K562 (cell line): Measurements from ENCODE around the gene LRRC7. TPM values are rescaled to one million over a fixed set of nuclear protein-coding genes. Genes with fewer than 3 reads are reported as not detected.

ENCODE experiments used
- ATAC-seq: fragments of 200-7000 bp; cut with Tn5 transposase; 3 replicates; pipeline ENCODE4 v1.9.1; 2020; ENCODE audit warnings: moderate library complexity
- BruUV-seq: library from RNA; stranded (reverse); fragments of 400-500 nt; replicated peaks from 2 replicates; lab custom pipeline; 2021; lab: Mats Ljungman, UMichigan
- CTCF ChIA-PET: fragments of 300-600 bp; formaldehyde crosslinking; extraction: SDS; loops from one replicate; lab custom pipeline; 2021; ENCODE audit warnings: low intra/inter-chr PET ratio; lab: Yijun Ruan, JAX
- POLR2A ChIA-PET: fragments of 300-600, 350-650 bp; sonication (Branson Sonifier 250); formaldehyde crosslinking; extraction: SDS; loops from one replicate; lab custom pipeline; 2021; ENCODE audit warnings: antibody characterized with exemption, inconsistent platforms; lab: Yijun Ruan, JAX
- DNase-seq, 4 experiments: peaks; one replicate each; pipeline versions ENCODE4 v3.0.0 to v3.0.0-alpha.2; 2011 to 2018; ENCODE audit warnings: low spot score in 3 of 4, mixed read lengths in 3 of 4; ENCODE audit errors: extremely low read depth in 1 of 4
- FAIRE-seq: peaks from 2 replicates; lab custom pipeline; 2011; peaks lifted over from hg19 to GRCh38; lab: Jason Lieb, UNC
- H2AFZ ChIP-seq: 2 replicates; pipeline ENCODE4 v1.6.0; 2011; ENCODE audit warnings: low read depth, low read length, control low read depth, inconsistent platforms
- H3K27ac ChIP-seq: fragments of 200-600 bp; 3 replicates; pipeline ENCODE4 v1.8.0; 2011; ENCODE audit warnings: low read depth, mild to moderate bottlenecking, control low read depth, inconsistent platforms, low read length, moderate library complexity, mixed read lengths; ENCODE audit errors: extremely low read depth
- H3K27me3 ChIP-seq, 2 experiments: fragments of 300-600 bp in 1 of 2; 2 replicates in 1 of 2; 3 replicates in 1 of 2; pipeline versions ENCODE4 v1.6.0 to v1.8.0; 2011; ENCODE audit warnings: inconsistent platforms in 2 of 2, low read length in 2 of 2, mild to moderate bottlenecking in 1 of 2, mixed read lengths in 1 of 2, moderate library complexity in 1 of 2; ENCODE audit not compliant: control insufficient read depth in 2 of 2, insufficient read depth in 2 of 2
- H3K36me3 ChIP-seq: fragments of 300-600 bp; 3 replicates; pipeline ENCODE4 v1.8.0; 2011; ENCODE audit warnings: mild to moderate bottlenecking, low read length, inconsistent platforms; ENCODE audit not compliant: control insufficient read depth, insufficient read depth
- H3K4me1 ChIP-seq, 2 experiments: fragments of 200-600 bp in 1 of 2; replicated peaks in 1 of 2; 2 replicates in 1 of 2; 3 replicates in 1 of 2; pipeline versions ENCODE4 v1.5.1 to v1.8.0; 2011; ENCODE audit warnings: inconsistent platforms in 2 of 2, low read length in 2 of 2, mild to moderate bottlenecking in 1 of 2, mixed read lengths in 1 of 2, moderate library complexity in 1 of 2; ENCODE audit not compliant: control insufficient read depth in 2 of 2, insufficient read depth in 2 of 2
- H3K4me2 ChIP-seq: 2 replicates; pipeline ENCODE4 v1.6.1; 2011; ENCODE audit warnings: low read length, control low read depth, inconsistent platforms, mixed read lengths; ENCODE audit not compliant: insufficient read depth
- H3K4me3 ChIP-seq: fragments of 200-600 bp; sonication (generic), shearing (Covaris generic); 2 replicates; pipeline ENCODE4 v1.5.1; 2016; ENCODE audit warnings: control low read depth, inconsistent platforms
- H3K79me2 ChIP-seq: fragments of 200-600 bp; 3 replicates; pipeline ENCODE4 v1.8.0; 2011; ENCODE audit warnings: low read length, inconsistent platforms; ENCODE audit not compliant: control insufficient read depth, insufficient read depth
- H3K9ac ChIP-seq, 2 experiments: 2 replicates each; pipeline versions ENCODE4 v1.6.0 to v1.6.1; 2011; ENCODE audit warnings: low read depth in 2 of 2, low read length in 2 of 2, control low read depth in 1 of 2, inconsistent platforms in 1 of 2, mild to moderate bottlenecking in 1 of 2, mixed read lengths in 1 of 2; ENCODE audit not compliant: insufficient read depth in 1 of 2
- H3K9me1 ChIP-seq: one replicate; pipeline ENCODE4 v1.6.0; 2011; ENCODE audit warnings: inconsistent platforms, mild to moderate bottlenecking, low read length, moderate library complexity; ENCODE audit not compliant: control insufficient read depth, insufficient read depth
- H3K9me3 ChIP-seq: replicated peaks from 2 replicates; pipeline ENCODE4 v1.5.1; 2011; ENCODE audit warnings: low read depth, low read length, inconsistent platforms; ENCODE audit not compliant: control insufficient read depth, insufficient read depth
- H4K20me1 ChIP-seq: replicated peaks from 2 replicates; pipeline ENCODE4 v1.6.1; 2011; ENCODE audit warnings: low read length, inconsistent platforms, mixed read lengths; ENCODE audit not compliant: control insufficient read depth, insufficient read depth
- DEAF1 ChIP-seq: fragments of 450-650 bp; formaldehyde crosslinking; IDR thresholded peaks from 2 replicates; pipeline ENCODE4 v1.4.0; 2020; ENCODE audit warnings: mild to moderate bottlenecking, moderate library complexity
- FOXA3 ChIP-seq, 2 experiments: fragments of 450-650 bp in 1 of 2; sonication (generic) in 1 of 2; formaldehyde crosslinking; IDR thresholded peaks in 1 of 2; conservative IDR thresholded peaks in 1 of 2; 2 replicates each; pipeline versions ENCODE4 v1.4.0 to v1.8.0; 2020 to 2022; ENCODE audit warnings: mild to moderate bottlenecking in 2 of 2, missing genetic modification reagents in 1 of 2
- GATA2 ChIP-seq: sonication (generic); formaldehyde crosslinking; IDR thresholded peaks from 2 replicates; pipeline ENCODE4 v1.4.0; 2020; ENCODE audit warnings: mild to moderate bottlenecking, missing genetic modification reagents
- HDAC2 ChIP-seq: fragments of 450-650 bp; IDR thresholded peaks from 2 replicates; pipeline ENCODE4 v1.6.1; 2016; ENCODE audit warnings: mild to moderate bottlenecking
- HDAC8 ChIP-seq: fragments of 450-650 bp; IDR thresholded peaks from 2 replicates; pipeline ENCODE4 v1.6.1; 2016; ENCODE audit warnings: mild to moderate bottlenecking, missing genetic modification characterization, moderate library complexity, missing compliant biosample characterization
- HMBOX1 ChIP-seq: sonication (generic); IDR thresholded peaks from 2 replicates; pipeline ENCODE4 v1.6.1; 2016
- KLF6 ChIP-seq: fragments of 250-450 bp; sonication (Bioruptor Pico); IDR thresholded peaks from 2 replicates; pipeline ENCODE4 v1.4.0; 2020; ENCODE audit warnings: mild to moderate bottlenecking, moderate library complexity, borderline replicate concordance
- MAFF ChIP-seq: IDR thresholded peaks from 2 replicates; pipeline ENCODE4 v1.6.1; 2012; ENCODE audit warnings: low read length, improper control_type of control experiment
- MTA2 ChIP-seq: fragments of 450-650 bp; IDR thresholded peaks from 2 replicates; pipeline ENCODE4 v1.6.1; 2016; ENCODE audit warnings: low read depth
- NFE2 ChIP-seq: IDR thresholded peaks from 2 replicates; pipeline ENCODE4 v1.6.1; 2014; ENCODE audit warnings: antibody characterized with exemption, low read depth
- TBL1XR1 ChIP-seq, 2 experiments: IDR thresholded peaks; 2 replicates each; pipeline ENCODE4 v1.6.1; 2012; ENCODE audit warnings: improper control_type of control experiment in 2 of 2, low read length in 2 of 2, mild to moderate bottlenecking in 1 of 2
- ZC3H4 ChIP-seq: sonication (generic); formaldehyde crosslinking; IDR thresholded peaks from 2 replicates; pipeline ENCODE4 v1.9.0; 2021; ENCODE audit warnings: missing genetic modification reagents, borderline replicate concordance
- ZC3H8 ChIP-seq: fragments of 450-650 bp; IDR thresholded peaks from 2 replicates; pipeline ENCODE4 v1.6.1; 2017
- ZNF408 ChIP-seq: fragments of 250-450 bp; sonication (Bioruptor Pico); IDR thresholded peaks from 2 replicates; pipeline ENCODE4 v1.4.0; 2020; ENCODE audit warnings: low read depth, mild to moderate bottlenecking, moderate library complexity
- ZNF609 ChIP-seq: sonication (generic); formaldehyde crosslinking; IDR thresholded peaks from 2 replicates; pipeline ENCODE4 v1.8.1; 2023; ENCODE audit warnings: missing genetic modification reagents, mild to moderate bottlenecking, borderline replicate concordance
- WGBS: fragments of 100-300 bp; shearing (Covaris generic); methylation state at CpG from one replicate; pipeline ENCODE4 v1.1.6; 2016; ENCODE audit warnings: low coverage, mixed read lengths; ENCODE audit not compliant: insufficient coverage; ENCODE audit errors: missing lambda C conversion rate; 5-methylcytosine and 5-hydroxymethylcytosine counted together
- in situ Hi-C: fragments of 300-500 bp; cut with MboI; formaldehyde crosslinking; loops from 4 replicates; pipeline ENCODE4 v1.15.0; 2018; ENCODE audit warnings: inconsistent platforms, mixed read lengths
- intact Hi-C: fragments of 100-400 bp; cut with micrococcal nuclease; formaldehyde crosslinking; loops from 2 replicates; pipeline ENCODE4 v1.14.2; 2022
- polyA plus RNA-seq, 8 experiments: library from polyadenylated mRNA; depleted of rRNA in 4 of 8; stranded (reverse) in 5 of 8; unstranded in 3 of 8; fragments of >200 nt; fragmentation: Nextera tagmentation in 2 of 8; fragmentation: Illumina TruSeq in 1 of 8; extraction: Ambion mirVana in 2 of 8; extraction: Trizol in 1 of 8; gene quantifications; 2 replicates each; pipeline versions ENCODE4 v1.2.1 to v1.2.3, GENCODE V29; 2011 to 2014; ENCODE audit warnings: inconsistent platforms in 1 of 8, missing spikeins in 1 of 8
- total RNA-seq, 7 experiments: library from RNA; depleted of rRNA in 6 of 7; stranded (reverse); fragments of >200 nt in 6 of 7; fragmentation: Illumina TruSeq in 2 of 7; extraction: Trizol in 2 of 7; gene quantifications; 2 replicates each; pipeline versions ENCODE4 v1.2.1 to v1.2.3, GENCODE V29; 2011 to 2021; ENCODE audit warnings: low replicate concordance in 1 of 7

LRRC7 gene
- total and polyA plus RNA-seq, 9 of the 15 experiments (the other 6 are each of a cell fraction or from before 2014, with no cell fraction given) = 0.09 to 0.94 (median 0.49) TPM

GRCh38 chr1:70041317-70042045, 473.8 kb downstream of the LRRC7 start:
- Histone ChIP-seq H3K27me3 (no peaks in the 10 kb centered on the region), H3K4me3 (no peak overlapping the region), H3K4me1 (peaks cover 0 to 35% of the 10 kb centered on the region in 2 experiments; a peak in 3 of 5 replicates), H3K4me2 (peak overlapping the region; percentile 64), H3K9me3 (no peaks in the 10 kb centered on the region), H3K9ac (peak overlapping the region in 1 of 2 experiments; percentile 58; a peak in 2 of 4 replicates), H4K20me1 (no peaks in the 10 kb centered on the region), H2AFZ (peak overlapping the region; percentile 86), H3K36me3 (no peaks in the 10 kb centered on the region), H3K27ac (peak overlapping the region; percentile 85), H3K9me1 (no peaks in the 10 kb centered on the region), H3K79me2 (no peaks in the 10 kb centered on the region)
- BruUV-seq = no TSS peak
- in situ Hi-C loops (no loop called here), intact Hi-C loops (loop anchor here (2.0 kb wide), 1 partner anchor 43 kb away; no protein-coding TSS in a partner anchor)
- DNase-seq (peak; percentile 13 to 60 (median 22)), ATAC-seq (peak; percentile 80), FAIRE-seq (peak; percentile 19)
- POLR2A ChIA-PET = interaction anchor here (0.6 to 1.3 kb wide), 3 partner anchors 14 to 313 kb away, joined by 3 to 5 read pairs (median 3); partner anchors contain the start of gene ANKRD13C
- WGBS = 8% methylated on average over 7 of the region's 7 CpGs
- CTCF ChIA-PET = no interaction called here
- no peak for TF ChIP-seq ZC3H4 (CRISPR knock-in tag)
- TF ChIP-seq MTA2 = no peak
- peak; percentile 92 for TF ChIP-seq NFE2
- TF ChIP-seq ZNF609 = no peak
- no peak for TF ChIP-seq DEAF1 (CRISPR knock-in tag)
- TF ChIP-seq FOXA3 (CRISPR knock-in tag; conservative IDR thresholded peaks at IDR 0.05 in 1 of 2, IDR thresholded peaks at IDR 0.05 in 1 of 2) = no peak; a peak in 1 of 4 replicates
- TF ChIP-seq KLF6 (CRISPR knock-in tag) = no peak; the same call in 1 of the 2 replicates
- no peak for TF ChIP-seq GATA2 (CRISPR knock-in tag)
- peak; percentile 86 for TF ChIP-seq MAFF
- TF ChIP-seq ZNF408 = no peak
- peak in 1 of 2 experiments; percentile 60; a peak in 1 of 4 replicates for TF ChIP-seq TBL1XR1 (IDR thresholded peaks at IDR 0.05; ENCODE audit: low read length in 2 of 2)
- no peak for TF ChIP-seq HDAC2
- TF ChIP-seq HMBOX1 = peak; percentile 91
- TF ChIP-seq HDAC8 (tag) = no peak
- no peak for TF ChIP-seq ZC3H8
